AG04450 (cell line): Measurements from ENCODE around the gene ATAD5. TPM values are rescaled to one million over a fixed set of nuclear protein-coding genes. Genes with fewer than 3 reads are reported as not detected.
"Not testable (repeated sequence)": the region's sequence is repeated elsewhere in the genome, so short reads cannot be mapped to it uniquely, and the experiment has no call there.

Source experiments
- CTCF ChIA-PET: fragments of 300-600, 350-600 bp; formaldehyde crosslinking; extraction: SDS; loops from one replicate; lab custom pipeline; 2022; ENCODE audit warnings: antibody characterized with exemption, inconsistent platforms; lab: Charles Lee
- POLR2A ChIA-PET: fragments of 350-600 bp; formaldehyde crosslinking; extraction: SDS; loops from one replicate; lab custom pipeline; 2021; ENCODE audit warnings: antibody characterized with exemption, inconsistent platforms; lab: Yijun Ruan, JAX
- DNase-seq: peaks from one replicate; pipeline ENCODE4 v3.0.0-alpha.2; 2011; ENCODE audit warnings: low read depth, low spot score
- H3K27ac ChIP-seq: one replicate; pipeline ENCODE4 v1.5.1; 2012; ENCODE audit warnings: low read depth, low read length, control low read depth
- H3K27me3 ChIP-seq: one replicate; pipeline ENCODE4 v1.6.0; 2012; ENCODE audit warnings: low read length; ENCODE audit not compliant: control insufficient read depth, insufficient read depth
- H3K4me3 ChIP-seq: 2 replicates; pipeline ENCODE4 v1.5.1; 2011; ENCODE audit warnings: mild to moderate bottlenecking, low read depth, low read length, control low read depth
- H3K9me3 ChIP-seq: 2 replicates; pipeline ENCODE4 v1.5.1; 2012; ENCODE audit warnings: low read length; ENCODE audit not compliant: control insufficient read depth, insufficient read depth
- polyA plus RNA-seq: library from polyadenylated mRNA; depleted of rRNA; stranded (reverse); fragments of >200 nt; gene quantifications from 2 replicates; pipeline ENCODE4 v1.2.3, GENCODE V29; 2011
- TF ChIP-seq, protein P1 (sequence below): IDR thresholded peaks from 2 replicates; pipeline ENCODE4 v1.5.1; 2011; ENCODE audit warnings: low read depth, low read length, control low read depth, inconsistent platforms

ATAD5 gene
- polyA plus RNA-seq, 1 experiment = 1.0 TPM

DNA sequence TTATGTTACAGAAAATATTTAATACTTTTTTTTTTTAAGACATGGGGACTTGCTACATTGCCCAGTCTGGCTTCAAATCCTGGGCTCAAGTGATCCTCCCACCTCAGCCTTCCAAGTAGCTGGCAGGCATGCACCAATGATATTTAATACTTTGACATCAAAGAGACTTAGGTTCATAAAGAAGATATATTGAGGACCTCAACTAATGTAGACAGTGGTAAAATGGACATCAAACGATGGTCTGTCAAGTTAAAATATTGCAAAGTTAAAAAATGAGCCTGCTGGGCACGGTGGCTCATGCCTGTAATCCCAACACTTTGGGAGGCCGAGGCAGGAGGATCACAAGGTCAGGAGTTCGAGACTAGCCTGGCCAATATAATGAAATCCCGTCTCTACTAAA, 65.5 kb downstream of the ATAD5 start:
- Histone ChIP-seq H3K27me3 (no peaks in the 10 kb centered on the region), H3K27ac (no peak overlapping the region), H3K9me3 (no peaks in the 10 kb centered on the region), H3K4me3 (no peak overlapping the region)
- ChIA-PET POLR2A (no interaction called here), CTCF (no interaction called here)
- TF ChIP-seq, protein P1, sequence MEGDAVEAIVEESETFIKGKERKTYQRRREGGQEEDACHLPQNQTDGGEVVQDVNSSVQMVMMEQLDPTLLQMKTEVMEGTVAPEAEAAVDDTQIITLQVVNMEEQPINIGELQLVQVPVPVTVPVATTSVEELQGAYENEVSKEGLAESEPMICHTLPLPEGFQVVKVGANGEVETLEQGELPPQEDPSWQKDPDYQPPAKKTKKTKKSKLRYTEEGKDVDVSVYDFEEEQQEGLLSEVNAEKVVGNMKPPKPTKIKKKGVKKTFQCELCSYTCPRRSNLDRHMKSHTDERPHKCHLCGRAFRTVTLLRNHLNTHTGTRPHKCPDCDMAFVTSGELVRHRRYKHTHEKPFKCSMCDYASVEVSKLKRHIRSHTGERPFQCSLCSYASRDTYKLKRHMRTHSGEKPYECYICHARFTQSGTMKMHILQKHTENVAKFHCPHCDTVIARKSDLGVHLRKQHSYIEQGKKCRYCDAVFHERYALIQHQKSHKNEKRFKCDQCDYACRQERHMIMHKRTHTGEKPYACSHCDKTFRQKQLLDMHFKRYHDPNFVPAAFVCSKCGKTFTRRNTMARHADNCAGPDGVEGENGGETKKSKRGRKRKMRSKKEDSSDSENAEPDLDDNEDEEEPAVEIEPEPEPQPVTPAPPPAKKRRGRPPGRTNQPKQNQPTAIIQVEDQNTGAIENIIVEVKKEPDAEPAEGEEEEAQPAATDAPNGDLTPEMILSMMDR = no peak
- no peak for DNase-seq

DNA sequence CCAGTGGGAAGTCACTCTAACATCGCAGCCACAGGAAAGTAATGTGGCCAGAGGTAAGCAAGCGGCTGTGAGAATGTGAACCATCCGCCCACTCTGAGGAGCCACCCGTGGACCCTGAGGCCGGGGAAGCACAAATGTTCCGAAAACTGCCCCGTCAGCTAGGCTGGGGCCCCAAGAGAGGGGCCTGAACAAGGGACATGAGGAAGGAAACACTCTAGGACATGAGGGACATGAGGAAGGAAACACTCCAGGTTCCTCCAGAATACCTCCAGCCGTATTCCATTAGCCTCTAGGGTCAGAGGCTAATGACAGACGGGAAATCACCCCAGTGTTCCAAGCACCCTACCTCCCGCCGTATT, 74.0 kb downstream of the ATAD5 start:
- CTCF ChIA-PET = no interaction called here
- TF ChIP-seq, protein P1 = no peak
- H3K27me3 ChIP-seq = no peaks in the 10 kb centered on the region
- H3K4me3 ChIP-seq = peak overlapping the region; percentile 90
- DNase-seq = no peak
- no peak overlapping the region for H3K27ac ChIP-seq
- POLR2A ChIA-PET = interaction anchor here (0.7 kb wide), 1 partner anchor 68 kb away, joined by 5 read pairs; no protein-coding TSS in a partner anchor
- no peaks in the 10 kb centered on the region for H3K9me3 ChIP-seq

DNA sequence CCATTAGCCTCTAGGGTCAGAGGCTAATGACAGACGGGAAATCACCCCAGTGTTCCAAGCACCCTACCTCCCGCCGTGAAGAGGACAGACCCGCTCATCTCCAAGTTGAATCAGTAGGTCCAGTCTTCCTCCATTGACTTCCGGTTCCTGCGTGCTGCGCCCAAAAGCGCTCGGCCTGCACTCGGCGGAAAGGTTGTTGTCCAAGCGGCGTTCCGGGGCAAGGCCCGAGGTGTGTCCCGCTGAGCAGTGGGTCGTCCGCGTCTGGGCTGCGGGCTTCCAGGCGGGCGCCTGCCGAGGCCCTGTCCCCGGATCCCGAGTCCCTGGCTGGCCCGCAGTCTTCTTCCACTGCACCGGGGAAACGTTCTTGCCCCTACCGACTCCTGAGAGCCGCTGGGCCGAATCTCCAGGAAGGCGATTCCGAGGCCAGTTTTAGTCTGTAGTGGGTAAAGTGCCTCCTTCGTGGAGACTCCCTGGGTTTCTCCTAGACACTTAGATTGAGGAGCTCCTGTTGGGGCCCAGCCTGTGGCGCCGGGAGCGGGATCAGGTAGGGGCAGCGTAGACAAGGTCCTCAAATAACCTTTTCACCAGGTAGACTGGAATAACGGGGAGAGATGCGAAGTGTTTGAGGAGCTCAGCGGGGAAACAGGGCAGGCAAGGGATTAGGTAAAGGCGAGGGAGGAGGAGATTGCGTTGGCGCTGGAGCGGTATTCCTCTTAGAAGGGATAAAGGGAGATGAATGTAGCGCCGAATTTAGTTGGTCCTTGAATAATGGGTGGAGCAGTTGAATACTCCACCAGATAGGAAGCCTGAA, 74.5 kb downstream of the ATAD5 start, which contains the start of gene TEFM:
Gene TEFM (minus strand): TSS at position 138 of the 811 bp plus-strand sequence. CDS start 40 bp downstream, at position 98.
- TF ChIP-seq, protein P1 = no peak
- Histone ChIP-seq H3K27me3 (no peaks in the 10 kb centered on the region), H3K4me3 (peak within 1 kb of the TSS; percentile 90), H3K27ac (peak within 1 kb of the TSS; percentile 75), H3K9me3 (no peaks in the 10 kb centered on the region)
- ChIA-PET CTCF (interaction anchor here (0.9 kb wide), 1 partner anchor 310 kb away, joined by 3 read pairs; no protein-coding TSS in a partner anchor), POLR2A (interaction anchor here (0.6 to 0.9 kb wide), 5 partner anchors 9 to 69 kb away, joined by 3 to 5 read pairs (median 3); partner anchors contain the start of gene RNF135)
- DNase-seq = peak; percentile 72

DNA sequence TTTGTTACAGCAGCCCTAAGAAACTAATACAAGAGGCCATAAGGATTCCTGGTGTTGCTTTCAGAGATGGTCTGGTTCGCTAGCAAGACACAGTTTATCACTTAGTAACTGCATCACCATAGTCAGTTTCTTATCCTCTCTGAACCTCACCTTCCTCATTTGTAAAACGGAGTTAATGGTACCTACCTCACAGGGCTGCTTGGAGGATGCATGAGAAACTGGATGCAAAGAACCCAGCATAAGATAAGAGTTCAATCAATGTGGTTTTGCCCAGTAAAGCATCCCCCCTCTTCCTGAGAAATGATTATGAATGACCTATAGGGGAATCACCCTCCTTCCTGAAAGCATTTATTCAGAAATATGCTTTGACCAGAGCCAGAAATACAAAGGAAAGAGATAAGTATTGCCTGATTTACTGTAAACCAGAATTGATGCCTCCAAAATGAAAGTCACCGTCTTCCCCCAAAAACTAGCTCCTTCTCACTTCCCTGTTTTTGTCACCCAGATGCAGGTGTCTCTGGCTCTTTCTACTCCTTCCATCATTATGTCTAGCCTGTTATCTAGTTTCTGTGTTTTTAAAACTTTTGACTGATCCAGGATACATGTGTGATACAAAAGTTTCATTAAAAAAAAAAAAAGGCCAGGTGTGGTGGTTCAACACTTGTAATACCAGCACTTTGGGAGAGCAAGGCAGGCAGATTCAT, 77.1 kb downstream of the ATAD5 start:
- TF ChIP-seq, protein P1 = no peak
- POLR2A ChIA-PET = no interaction called here
- DNase-seq = no peak

DNA sequence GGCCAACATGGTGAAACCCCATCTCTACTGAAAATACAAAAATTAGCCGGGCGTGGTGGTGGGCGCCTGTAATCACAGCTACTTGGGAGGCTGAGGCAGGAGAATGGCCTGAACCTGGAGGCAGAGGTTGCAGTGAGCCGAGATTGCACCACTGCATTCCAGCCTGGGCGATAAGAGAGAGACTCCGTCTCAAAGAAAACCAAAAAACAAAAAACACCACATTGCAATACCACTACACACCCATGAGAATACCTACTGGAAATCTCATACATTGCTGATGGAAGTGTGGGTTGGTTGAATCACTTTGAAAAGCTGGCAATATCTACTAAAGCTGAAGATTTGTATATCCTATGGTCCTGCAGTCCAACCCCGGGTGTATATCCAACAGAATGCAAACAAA, 78.4 kb downstream of the ATAD5 start:
- H3K27me3 ChIP-seq, H3K9me3 ChIP-seq, POLR2A ChIA-PET, H3K4me3 ChIP-seq, H3K27ac ChIP-seq, DNase-seq: not testable (repeated sequence)
- CTCF ChIA-PET = interaction anchor here (0.6 kb wide), 1 partner anchor 98 kb away, joined by 3 read pairs; no protein-coding TSS in a partner anchor

More for the DNA sequence above, 77.1 kb downstream of the ATAD5 start:
- no peaks in the 10 kb centered on the region for H3K9me3 ChIP-seq
- CTCF ChIA-PET = no interaction called here
- H3K4me3 ChIP-seq = no peak overlapping the region
- H3K27me3 ChIP-seq = no peaks in the 10 kb centered on the region
- no peak overlapping the region for H3K27ac ChIP-seq
